HG02571 (cell line): ENCODE data around the gene EPHB4.
"Not testable (repeated sequence)": the region's sequence is repeated elsewhere in the genome, so short reads cannot be mapped to it uniquely, and the experiment has no call there.

ENCODE experiments used
- ATAC-seq: cut with Tn5 transposase; IDR thresholded peaks from one replicate; pipeline ENCODE4 v1.9.1; 2021; ENCODE audit warnings: mild to moderate bottlenecking, moderate library complexity; ENCODE audit not compliant: unreplicated experiment

EPHB4 gene

GRCh38 chr7:100854899-100855298 is 27.6 kb upstream of the EPHB4 start:
- ATAC-seq, result not testable (repeated sequence)

- ATAC-seq, result no peak
Measured at GRCh38 chr7:100854146-100854895, 27.0 kb upstream of the EPHB4 start.

DNA sequence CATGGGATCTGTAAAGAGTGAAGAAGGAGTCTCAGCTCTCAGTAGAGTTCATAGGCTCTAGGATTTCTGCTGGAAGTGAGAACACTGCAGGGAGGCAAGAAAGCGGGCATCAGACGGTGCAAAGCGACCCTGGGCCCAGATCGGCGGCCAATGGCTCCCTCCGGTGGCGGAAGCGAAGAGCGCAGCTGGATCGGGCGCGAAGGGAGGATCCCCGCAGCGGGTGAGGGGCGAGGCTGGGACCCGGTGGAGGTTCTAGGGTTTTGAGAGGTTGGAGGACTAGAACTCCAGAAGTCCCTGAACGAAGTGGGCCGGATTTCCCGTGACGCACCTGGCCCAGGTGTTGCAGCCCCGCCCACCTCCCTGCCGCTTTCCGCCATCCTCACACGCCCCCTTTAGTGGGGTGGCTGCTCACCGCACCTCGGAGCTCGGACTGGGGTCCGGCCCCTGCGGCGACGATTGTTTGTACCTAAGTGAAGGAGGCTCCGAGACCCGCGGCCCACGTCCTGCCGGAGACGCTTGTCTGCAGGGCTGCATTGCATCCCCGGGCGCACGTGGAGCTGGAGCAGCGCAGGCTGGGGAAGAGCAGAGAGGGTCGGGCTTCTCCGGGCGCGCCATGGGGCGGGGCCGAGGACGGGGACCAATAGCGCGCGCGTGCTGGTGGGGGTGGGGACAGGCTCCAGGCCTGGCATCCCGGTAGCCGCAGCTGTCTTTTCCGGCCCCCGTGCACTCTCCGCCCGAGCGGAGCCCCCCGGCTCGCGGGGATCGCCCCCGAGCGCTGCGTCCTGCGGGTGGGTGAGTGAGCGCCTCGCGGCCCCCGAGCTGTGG is 24.9 kb upstream of the EPHB4 start, which contains the start of gene SLC12A9:
Gene SLC12A9 (plus strand): TSS at position 666 of the 825 bp plus-strand sequence. CDS start 1,485 bp downstream, outside the sequence.
- peak; percentile 79 for ATAC-seq

- no peak for ATAC-seq
Measured at GRCh38 chr7:100847360-100847759, 20.0 kb upstream of the EPHB4 start.

GRCh38 chr7:100840470-100841100 is 13.3 kb upstream of the EPHB4 start:
- no peak for ATAC-seq

DNA sequence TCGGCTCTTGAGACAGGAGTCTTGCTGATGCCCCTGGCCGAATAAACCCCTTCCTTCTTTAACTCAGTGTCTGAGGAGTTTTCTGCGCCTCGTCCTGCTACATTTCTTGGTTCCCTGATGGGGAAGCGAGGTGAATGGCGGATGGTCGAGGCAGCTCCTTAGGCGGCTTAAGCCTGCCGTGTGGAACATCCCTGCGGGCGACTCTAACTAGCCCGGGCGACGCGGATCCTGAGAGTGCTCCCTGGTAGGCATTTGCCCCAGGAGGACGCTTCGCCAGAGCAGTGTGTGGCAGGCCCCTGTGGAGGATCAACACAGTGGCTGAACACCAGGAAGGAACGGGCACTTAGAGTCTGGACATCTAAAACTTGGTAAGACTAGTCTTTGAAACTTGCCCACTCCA is 12.0 kb upstream of the EPHB4 start:
- no peak for ATAC-seq

GRCh38 chr7:100837099-100837836 is 9.9 kb upstream of the EPHB4 start:
- ATAC-seq, result peak; percentile 92

DNA sequence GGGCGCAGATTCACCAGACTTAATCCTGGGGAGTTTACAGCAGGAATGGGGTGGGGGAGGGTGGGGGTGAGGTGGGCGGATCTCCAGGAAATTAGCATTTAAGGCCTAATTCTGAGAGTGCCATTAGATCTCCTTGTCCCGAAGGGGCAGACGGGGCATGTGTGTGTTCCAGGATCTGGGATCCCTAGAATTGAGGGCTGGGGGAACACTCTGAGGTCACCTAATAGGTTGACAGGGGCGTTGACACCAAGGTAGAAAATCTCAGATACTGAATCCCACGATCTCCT is 9.4 kb upstream of the EPHB4 start:
- ATAC-seq, result no peak

DNA sequence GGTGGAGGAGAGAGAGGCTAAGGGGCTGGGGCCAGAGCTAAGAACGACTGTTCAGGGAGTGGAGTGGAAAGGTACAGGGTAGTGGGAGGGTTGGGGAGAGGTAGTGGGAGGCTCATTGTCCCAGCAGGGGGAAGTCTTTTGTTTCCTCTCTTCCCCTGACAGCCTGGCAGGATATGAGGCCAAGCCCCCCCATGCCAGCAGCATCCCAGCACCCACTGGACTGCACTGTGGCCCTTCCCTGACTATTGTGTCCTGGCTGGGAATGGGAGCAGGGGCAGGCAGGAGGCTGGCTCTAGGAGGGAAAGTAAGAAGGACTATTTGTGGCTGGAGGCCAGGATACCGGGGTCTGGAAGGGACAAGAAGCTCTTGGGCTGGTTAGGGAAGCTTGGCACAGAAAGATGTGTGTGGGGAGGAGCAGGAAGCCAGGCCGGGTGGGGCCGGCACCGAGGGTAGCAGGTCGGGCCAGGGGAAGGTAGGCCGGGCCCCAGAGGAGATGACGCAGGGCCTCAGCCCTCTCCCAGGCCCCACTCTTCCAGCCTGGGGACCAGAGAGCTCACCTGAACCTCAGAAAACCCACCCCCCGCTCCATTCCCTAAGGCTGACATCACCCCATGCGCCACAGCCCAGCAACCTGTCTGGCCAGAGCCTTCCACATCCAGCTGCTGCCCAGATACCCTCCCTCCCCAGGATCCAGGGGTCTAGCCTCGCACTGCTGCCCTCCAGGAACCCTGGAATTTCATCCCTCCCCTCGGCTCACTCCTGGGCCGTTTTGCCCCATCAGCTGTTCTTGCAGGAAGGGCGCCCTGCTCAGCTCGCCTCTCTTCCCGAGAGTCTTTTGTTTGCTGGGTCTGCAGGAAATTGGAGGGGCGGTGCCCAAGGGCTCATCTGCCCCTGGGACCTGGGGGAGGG is 8.8 kb upstream of the EPHB4 start:
- ATAC-seq, result no peak

GRCh38 chr7:100832281-100832633 is 4.9 kb upstream of the EPHB4 start:
- no peak for ATAC-seq

DNA sequence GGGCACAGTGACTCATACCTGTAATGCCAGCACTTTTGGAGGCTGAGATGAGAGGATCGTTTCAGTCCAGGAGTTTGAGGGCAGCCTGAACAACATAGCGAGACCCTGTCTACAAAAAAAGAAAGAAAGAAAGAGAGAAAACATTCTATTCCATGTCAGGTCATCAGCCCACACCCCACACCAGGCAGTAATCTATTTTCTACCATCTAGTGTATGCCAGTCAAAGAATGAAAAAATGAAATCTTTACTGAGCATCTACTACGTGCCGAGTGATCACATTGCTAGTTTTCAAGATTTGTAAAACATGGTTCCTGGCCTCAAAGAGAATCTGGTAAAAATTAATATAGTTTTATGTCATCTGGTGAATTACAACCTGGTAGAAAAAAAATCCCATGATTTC is 3.1 kb upstream of the EPHB4 start:
- no peak for ATAC-seq

DNA sequence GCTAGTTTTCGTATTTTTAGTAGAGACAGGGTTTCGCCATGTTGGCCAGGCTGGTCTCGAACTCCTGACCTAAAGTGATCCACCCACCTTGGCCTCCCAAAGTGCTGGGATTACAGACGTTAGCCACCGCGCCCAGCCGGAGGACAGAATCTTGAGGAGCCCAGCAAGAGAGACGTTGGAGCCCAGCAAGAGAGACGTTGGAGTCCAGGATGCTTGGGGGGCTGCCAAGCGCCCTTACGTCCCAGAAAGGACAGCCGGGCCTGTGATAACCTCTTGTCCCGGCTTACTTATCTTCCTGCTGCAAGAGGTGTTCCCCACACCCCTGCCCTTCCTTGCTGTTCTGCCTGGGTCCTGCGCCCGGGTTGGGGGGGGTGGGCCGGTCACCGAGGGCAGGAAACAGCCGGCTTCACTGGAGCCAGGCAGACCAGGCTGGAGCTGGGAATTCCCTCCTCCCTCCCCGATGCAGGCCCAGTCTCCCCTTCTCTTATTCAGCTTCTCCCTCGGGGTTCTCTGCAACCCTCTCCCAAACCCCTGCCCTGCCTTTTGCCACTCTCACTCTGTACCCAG is 1.9 kb upstream of the EPHB4 start:
- ATAC-seq, result no peak

DNA sequence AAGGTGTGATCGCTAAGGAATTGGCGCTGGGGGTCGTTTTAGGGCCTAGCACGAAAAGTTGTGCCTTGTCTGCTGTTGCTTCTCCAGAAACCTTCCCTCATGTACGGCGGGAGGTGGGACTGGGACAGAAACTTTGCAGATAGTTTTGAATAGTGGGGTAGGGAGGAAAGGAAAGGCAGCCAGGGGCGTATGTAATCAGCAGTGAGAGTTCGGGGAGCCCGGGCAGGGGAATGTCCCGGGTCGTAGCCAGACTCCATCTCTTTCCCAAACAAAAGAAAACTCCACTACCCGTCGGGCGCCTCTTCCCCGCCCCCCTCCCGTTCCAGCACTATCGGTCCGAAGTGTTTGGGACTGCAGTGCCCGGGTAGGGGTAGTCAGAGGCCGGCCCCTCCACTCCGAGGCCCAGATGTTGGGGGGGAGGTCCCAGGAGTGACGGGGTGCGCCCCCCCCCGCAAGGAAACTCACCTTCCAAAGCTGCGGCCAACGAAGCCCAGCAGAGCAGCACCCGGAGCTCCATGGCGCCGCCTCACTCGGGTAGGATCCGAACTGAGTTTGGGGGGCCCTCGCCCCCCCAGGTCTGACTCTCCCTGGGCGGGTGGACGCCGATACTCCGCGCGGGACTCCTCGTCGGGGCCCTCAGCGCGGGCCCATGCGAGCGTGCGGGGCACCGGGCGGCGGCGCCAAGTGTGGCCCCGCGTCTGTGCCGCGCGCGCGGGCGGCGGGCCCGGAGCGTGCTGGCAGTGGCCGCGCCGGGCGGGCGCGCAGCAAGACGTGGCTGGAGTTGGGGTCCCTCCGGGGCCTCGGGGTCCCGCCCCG is 601 bp downstream of the EPHB4 start:
- no peak for ATAC-seq

- ATAC-seq, result no peak
Measured at GRCh38 chr7:100825751-100826513, 1.4 kb downstream of the EPHB4 start.

DNA sequence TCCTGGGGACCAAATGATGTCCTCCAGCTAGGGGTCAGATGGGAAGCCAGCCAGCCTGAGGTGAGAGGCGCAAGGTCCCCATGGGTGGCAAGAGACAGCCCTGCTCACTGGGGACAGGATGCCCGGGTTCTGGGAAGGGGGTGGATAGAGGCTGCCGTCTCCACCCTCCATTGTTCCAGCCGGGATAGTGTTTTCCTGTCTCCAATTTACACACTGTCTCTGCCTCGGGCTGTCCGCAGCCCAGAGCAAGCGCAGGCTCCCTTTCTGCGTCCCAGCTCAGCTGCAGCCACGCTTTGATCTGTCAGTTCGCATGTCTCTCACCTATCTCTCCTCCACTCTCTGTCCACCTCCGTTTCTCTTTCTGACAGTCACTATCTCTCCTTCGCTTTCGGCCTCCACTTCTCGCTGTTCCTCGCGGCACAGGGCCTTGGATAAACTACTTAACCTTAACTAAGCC is 2.1 kb downstream of the EPHB4 start:
- ATAC-seq, result no peak

DNA sequence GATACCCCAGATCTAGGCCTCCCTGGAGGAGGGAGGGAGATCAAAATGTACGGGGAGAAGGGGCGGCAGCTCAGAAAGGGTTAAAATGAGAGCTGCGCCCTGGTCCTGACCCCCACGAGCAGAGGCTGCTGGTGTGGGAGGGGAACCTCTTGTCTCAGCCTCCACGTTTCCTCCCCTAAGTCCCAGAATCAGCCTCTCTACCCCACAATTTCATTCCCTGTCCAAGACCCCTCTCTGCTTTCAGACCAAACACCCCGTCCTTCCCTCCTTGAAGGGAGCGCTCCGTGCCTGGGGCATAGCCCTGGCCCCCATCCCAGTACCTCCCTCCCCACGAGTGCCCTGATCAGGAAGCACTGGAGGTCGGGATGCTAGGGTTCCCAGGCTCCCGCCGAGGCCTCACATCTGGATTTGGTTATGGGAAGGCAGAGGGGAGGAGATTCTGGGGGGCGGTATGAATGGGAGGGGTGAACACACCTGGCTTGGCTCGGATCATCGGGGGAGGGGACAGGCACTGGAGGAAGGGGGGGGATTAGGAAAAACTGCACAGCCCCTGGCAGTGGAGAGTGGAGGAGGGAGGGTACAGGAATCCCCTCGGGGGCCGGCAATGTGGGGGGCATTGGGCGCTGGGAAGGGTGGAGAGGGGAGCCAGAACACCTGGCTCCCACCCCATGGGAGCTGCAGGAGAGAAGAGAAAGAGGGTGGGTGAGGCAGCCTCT is 2.7 kb downstream of the EPHB4 start:
- ATAC-seq, result no peak

- no peak for ATAC-seq
Measured at GRCh38 chr7:100823534-100823933, 3.8 kb downstream of the EPHB4 start.

DNA sequence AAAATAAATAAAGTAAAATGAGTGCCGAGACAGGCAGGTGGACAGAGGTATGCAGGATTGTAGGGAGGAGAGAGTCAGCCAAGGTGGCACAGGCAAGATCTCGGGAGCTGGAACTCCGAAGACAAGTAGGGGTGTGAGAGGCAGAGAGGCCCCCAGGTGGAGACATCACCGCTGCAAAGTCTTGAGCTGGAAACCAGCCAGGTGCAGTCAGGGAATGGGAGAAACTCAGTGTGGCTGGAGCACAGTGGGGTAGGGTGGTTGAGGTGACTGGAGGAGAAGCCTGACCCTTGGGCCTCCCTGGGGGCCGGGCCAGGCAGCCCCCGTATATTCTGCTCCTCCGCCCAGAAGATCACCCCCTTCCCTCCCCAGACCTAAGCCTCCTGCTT is 4.2 kb downstream of the EPHB4 start:
- ATAC-seq, result no peak
